Renal cortex interstitium (tissue), 11 donors: ENCODE results near the gene FXR2. TPM values are rescaled to one million over a fixed set of nuclear protein-coding genes. Genes with fewer than 3 reads are reported as not detected.

ENCODE experiments used
- DNase-seq, 11 donors: peaks; one replicate each; pipeline ENCODE4 v3.0.0-alpha.2; 2013; ENCODE audit warnings: low read depth in 9 of 11, low spot score in 4 of 11; ENCODE audit errors: extremely low read depth in 1 of 11
- polyA plus RNA-seq, 3 donors: library from polyadenylated mRNA; unstranded; fragments of 120-200 nt; gene quantifications; one replicate each; pipeline ENCODE4 v1.2.1, GENCODE V29; 2013; ENCODE audit not compliant: insufficient read length in 3 of 3

Gene FXR2
- polyA plus RNA-seq, 3 donors = 49.6 to 51.8 (median 51.3) TPM

- DNase-seq = no peak
These were observed 55.2 kb downstream of the FXR2 start for GRCh38 chr17:7559320-7560171.

- no peak for DNase-seq
These were observed 56.0 kb downstream of the FXR2 start, which contains the start of gene TNFSF13 for GRCh38 chr17:7558544-7559319. Gene TNFSF13, plus strand, starts transcription at chr17:7558750. Its CDS starts 290 bp downstream, at chr17:7559040.

- peak in 6 of 11 donors; percentile 51 to 75 (median 64) for DNase-seq
These were observed 56.7 kb downstream of the FXR2 start for GRCh38 chr17:7557775-7558543.

- DNase-seq = no peak
These were observed 57.4 kb downstream of the FXR2 start for GRCh38 chr17:7557147-7557764.

- DNase-seq = no peak
These were observed 58.1 kb downstream of the FXR2 start for GRCh38 chr17:7556627-7557026.

GRCh38 chr17:7555320-7555948 is 59.3 kb downstream of the FXR2 start:
- DNase-seq = no peak

- no peak for DNase-seq
These were observed 61.3 kb downstream of the FXR2 start for GRCh38 chr17:7553356-7553755.

GRCh38 chr17:7552621-7553051 is 62.1 kb downstream of the FXR2 start:
- no peak for DNase-seq

GRCh38 chr17:7551396-7551795 is 63.3 kb downstream of the FXR2 start:
- DNase-seq = no peak

GRCh38 chr17:7550344-7550743 is 64.4 kb downstream of the FXR2 start:
- DNase-seq = no peak

GRCh38 chr17:7549401-7550055 is 65.2 kb downstream of the FXR2 start:
- DNase-seq = no peak

- DNase-seq = no peak
These were observed 65.9 kb downstream of the FXR2 start, which contains the start of gene TNFSF12 for GRCh38 chr17:7548585-7549400. Gene TNFSF12, plus strand, starts transcription at chr17:7549058. Its CDS starts 96 bp downstream, at chr17:7549154.

GRCh38 chr17:7544911-7545310 is 69.8 kb downstream of the FXR2 start:
- DNase-seq = no peak
